A549 treated with DMSO at 1 μM for 4 hours (cell line): ENCODE data around the gene KDM1A. TPM values are rescaled to one million over a fixed set of nuclear protein-coding genes. Genes with fewer than 3 reads are reported as not detected.

Experiments
- total RNA-seq: library from RNA; stranded (reverse); fragments of 200-300 nt; extraction: Qiagen RNA extraction; gene quantifications from 5 replicates; pipeline ENCODE4 v1.2.3, GENCODE V29; 2022; ENCODE audit warnings: low read depth

KDM1A gene
- total RNA-seq = 74.8 to 80.8 TPM (median 76.8 TPM) in 5 replicates

GRCh38 chr1:23019094-23019862 lies at the start of gene KDM1A:
Gene KDM1A (plus strand): TSS chr1:23019468. CDS start chr1:23019597, 129 bp downstream.

GRCh38 chr1:22972760-22973159 lies 46.5 kb upstream of the KDM1A start, which contains the start of gene LACTBL1:
Gene LACTBL1 (minus strand): TSS chr1:22972866. CDS start chr1:22972316, 550 bp downstream.

Other genes with a start within 250 kb of the KDM1A start
- not detected in 5 replicates for gene LACTBL1, start 46.6 kb upstream of the KDM1A start, total RNA-seq
- not detected in 5 replicates for gene TEX46, start 3.6 kb upstream of the KDM1A start, total RNA-seq
- gene LUZP1, start 149.4 kb downstream of the KDM1A start, total RNA-seq = 20.7 to 29.3 TPM (median 25.8 TPM) in 5 replicates
- 11.2 to 14.7 TPM (median 12.9 TPM) in 5 replicates for gene HTR1D, start 198.0 kb downstream of the KDM1A start, total RNA-seq